ENCODE measurements around the gene ENDOG.

The ENDOG gene

DNA sequence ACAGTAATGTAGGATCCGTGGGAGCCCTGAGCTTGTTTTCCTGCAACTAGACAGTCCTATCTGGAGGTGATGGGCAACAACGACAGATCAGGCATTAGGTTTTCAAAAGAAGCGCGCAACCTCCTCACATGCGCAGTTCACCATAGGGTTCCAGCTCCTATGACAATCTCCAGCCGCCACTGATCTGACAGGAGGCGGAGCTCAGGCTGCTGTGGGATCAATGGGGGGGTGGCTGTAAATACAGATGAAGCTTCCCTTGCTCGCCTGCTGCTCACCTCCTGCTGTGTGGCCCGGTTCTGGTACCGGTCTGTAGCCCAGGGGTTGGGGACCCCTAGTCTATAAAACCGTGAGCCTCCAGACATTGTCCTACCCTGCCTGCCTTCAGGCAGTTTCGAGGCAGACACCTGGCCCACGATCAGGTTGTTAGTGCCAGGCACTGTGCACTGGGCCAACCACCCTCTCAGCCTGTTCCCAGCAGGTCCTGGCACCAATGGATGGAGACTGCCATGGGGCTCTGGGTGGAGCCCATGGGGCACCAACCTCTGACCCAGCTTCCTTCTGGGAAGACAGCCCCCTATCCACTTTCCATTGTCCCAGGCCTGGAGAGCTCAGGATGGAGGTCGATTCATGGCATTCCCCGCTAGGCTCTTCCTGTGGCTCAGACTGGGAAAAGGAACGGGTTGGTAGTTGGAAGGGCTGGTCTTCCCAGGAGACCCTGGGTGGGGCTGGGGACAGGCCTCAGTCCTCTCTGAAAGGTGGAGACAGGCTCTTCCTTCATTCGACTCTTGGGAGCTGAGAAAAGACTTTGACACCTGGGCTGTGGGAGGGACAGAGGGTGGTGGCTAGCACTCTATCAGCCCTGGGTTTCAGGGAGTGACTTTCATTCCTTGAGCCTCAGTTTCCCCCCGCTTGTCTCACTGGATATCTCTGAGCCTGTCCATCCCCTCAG lies 1.7 kb downstream of the ENDOG start:
- peak; percentile 76 for DNase-seq (ENCODE audit: insufficient read length, low spot score)
- FAIRE-seq, result peak; percentile 85

DNA sequence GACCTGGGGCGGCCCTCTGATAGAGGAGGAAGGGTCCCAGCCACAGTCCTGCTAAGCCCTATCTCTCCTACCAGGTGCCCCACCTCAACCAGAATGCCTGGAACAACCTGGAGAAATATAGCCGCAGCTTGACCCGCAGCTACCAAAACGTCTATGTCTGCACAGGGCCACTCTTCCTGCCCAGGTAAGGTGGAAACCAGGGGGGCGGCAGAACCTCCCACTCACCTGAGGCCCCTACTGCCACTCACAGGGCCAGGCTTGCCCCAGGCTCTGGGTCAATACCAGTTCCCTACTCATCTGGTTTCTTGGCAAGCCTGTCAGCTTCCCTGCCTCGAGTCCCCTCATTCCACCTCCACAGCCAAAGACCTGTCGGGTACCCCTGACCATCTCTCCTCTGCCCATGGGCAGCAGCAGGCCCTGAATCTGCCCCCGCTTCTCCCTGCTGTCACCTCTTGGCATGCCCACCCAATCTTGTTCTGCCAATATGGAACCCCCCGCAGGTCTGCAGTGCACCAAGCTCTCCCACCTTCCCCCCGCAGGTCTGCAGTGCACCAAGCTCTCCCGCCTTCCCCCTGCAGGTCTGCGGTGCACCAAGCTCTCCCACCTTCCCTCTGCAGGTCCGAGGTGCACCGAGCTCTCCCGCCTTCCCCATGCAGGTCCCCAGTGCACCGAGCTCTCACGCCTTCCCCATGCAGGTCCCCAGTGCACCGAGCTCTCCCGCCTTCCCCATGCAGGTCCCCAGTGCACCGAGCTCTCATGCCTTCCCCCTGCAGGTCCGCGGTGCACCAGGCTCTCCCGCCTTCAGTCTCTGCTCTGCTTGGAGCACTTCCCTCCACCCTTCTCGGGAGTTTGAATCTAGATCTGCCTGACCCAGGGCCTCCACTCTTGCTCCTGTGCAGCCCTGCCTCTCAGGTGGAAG lies 2.6 kb downstream of the ENDOG start:
- FAIRE-seq, result no peak
- TF ChIP-seq, protein P1, sequence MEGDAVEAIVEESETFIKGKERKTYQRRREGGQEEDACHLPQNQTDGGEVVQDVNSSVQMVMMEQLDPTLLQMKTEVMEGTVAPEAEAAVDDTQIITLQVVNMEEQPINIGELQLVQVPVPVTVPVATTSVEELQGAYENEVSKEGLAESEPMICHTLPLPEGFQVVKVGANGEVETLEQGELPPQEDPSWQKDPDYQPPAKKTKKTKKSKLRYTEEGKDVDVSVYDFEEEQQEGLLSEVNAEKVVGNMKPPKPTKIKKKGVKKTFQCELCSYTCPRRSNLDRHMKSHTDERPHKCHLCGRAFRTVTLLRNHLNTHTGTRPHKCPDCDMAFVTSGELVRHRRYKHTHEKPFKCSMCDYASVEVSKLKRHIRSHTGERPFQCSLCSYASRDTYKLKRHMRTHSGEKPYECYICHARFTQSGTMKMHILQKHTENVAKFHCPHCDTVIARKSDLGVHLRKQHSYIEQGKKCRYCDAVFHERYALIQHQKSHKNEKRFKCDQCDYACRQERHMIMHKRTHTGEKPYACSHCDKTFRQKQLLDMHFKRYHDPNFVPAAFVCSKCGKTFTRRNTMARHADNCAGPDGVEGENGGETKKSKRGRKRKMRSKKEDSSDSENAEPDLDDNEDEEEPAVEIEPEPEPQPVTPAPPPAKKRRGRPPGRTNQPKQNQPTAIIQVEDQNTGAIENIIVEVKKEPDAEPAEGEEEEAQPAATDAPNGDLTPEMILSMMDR (IDR thresholded peaks at IDR 0.05; ENCODE audit: insufficient read depth, missing control alignments), result no peak

More for the DNA sequence above, 1.7 kb downstream of the ENDOG start:
- TF ChIP-seq, protein P1 (IDR thresholded peaks at IDR 0.05; ENCODE audit: insufficient read depth, missing control alignments), result no peak

DNA sequence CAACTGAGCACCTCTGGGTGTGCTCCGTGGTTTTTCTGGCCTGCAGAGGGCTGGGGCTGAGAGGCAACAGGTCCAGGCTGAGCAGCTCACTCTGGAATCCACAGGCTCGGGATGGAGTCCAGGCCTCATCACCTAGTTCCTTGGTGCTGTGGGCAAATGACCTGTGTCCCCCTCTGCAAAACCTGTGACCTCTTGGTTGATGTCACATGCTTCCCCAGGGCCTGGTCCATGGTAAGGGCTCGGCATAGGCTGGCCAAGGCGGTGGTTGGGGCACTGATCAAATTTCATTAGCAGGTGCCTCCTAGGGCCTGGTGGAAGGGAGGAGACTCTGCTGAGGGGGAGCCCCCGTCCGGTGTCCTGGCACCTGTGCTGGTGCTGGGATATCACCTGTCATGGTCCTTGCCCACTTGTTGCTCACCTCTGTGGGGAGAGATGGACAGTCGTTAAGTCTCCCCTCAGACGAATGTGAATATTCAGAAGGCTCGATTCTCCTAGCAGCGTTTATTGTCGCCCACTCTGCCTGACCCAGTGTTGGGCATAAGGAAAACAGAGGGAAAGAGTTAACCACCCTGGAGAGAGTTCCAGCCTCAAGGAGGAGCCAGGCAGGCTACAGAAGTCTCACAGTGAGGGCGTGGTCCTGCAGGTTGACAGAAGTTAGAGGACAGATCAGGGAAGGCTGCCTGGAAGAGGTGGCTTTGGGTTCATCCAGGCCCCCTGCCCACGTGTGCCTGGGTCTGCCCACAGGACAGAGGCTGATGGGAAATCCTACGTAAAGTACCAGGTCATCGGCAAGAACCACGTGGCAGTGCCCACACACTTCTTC lies 3.5 kb downstream of the ENDOG start:
- no peak for FAIRE-seq
- DNase-seq (ENCODE audit: insufficient read length, low spot score), result no peak
- TF ChIP-seq, protein P1 (IDR thresholded peaks at IDR 0.05; ENCODE audit: insufficient read depth, missing control alignments), result no peak

More for the DNA sequence above, 2.6 kb downstream of the ENDOG start:
- no peak for DNase-seq (ENCODE audit: insufficient read length, low spot score)

DNA sequence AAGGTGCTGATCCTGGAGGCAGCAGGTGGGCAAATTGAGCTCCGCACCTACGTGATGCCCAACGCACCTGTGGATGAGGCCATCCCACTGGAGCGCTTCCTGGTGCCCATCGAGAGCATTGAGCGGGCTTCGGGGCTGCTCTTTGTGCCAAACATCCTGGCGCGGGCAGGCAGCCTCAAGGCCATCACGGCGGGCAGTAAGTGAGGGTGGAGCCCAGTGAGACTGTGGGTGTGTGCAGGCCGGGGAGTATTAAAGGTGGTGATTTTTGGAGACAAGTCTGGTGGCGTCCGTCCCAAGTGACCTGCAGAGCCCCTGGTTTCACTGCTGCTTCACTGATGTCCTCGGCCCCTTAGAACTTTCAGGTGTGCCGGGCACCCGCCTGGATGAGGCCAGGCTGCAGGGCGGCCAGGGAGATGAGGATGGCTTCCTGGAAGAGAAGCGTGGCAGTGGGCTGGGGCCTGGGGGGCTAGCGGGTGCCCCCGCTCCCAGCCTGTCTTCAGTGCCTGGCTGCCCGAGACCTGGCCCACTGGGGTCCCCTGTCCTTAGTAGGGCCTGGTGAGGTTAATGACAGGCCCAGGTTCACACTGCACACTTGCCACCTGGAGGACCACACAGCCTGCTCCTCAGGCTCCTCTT lies 4.2 kb downstream of the ENDOG start:
- DNase-seq (ENCODE audit: insufficient read length, low spot score) (no peak), FAIRE-seq (no peak)
- TF ChIP-seq, protein P1 (IDR thresholded peaks at IDR 0.05; ENCODE audit: insufficient read depth, missing control alignments), result no peak

DNA sequence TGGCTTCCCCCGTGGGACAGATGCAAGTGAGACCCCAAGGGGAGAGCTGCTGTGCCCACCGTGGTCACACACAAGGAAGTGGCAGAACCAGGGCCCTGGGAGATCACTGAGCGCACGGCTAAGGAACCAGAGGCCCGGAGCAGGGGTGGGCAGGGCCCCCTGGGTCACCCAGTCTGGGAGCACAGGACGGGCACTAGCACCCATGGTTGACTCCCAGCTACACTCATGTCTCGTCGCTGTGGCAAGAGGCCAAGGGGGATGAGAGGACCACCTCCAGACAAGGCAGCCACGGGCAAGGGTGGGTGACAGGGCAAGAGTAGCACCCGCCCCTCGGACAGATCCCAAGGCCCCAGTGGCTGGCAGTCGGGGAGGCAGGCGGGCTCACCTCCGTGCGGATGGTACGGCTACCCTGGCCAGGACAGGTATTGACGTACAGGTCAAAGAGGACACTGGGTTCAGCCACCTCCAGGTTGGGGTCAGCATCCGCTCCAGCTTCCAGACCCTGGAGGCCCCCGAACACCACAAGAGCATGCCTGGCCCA lies 5.1 kb downstream of the ENDOG start:
- TF ChIP-seq, protein P1 (IDR thresholded peaks at IDR 0.05; ENCODE audit: insufficient read depth, missing control alignments), result no peak
- DNase-seq (ENCODE audit: insufficient read length, low spot score) (no peak), FAIRE-seq (no peak)

DNA sequence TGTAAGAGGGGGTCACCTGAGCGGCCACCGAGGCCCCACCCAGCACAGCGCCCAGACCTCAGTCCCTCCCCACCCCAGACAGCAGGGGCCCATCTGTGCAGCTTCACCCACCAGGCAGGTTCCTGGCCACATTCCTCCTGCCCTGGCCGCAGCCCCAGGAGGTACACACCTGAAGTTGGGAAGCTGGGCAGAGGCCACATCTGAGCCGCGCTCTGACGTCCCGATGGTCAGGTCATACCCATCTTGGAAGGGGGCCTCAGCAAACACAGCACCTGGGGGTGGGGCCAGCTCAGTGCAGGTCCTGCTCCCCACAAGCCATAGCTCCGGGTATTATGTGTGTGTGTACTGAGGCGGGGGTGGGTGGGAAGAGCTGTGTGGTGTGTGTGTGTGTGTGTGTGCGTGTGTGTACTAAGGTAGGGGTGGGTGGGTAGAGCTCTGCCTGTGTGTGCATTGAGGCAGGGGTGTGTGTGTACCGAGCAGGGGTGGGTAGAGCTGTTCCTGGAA lies 5.7 kb downstream of the ENDOG start:
- DNase-seq (ENCODE audit: insufficient read length, low spot score) (no peak), FAIRE-seq (no peak)
- TF ChIP-seq, protein P1 (IDR thresholded peaks at IDR 0.05; ENCODE audit: insufficient read depth, missing control alignments), result no peak

Measured in D721Med (cell line).